GM18870 (cell line): Measurements from ENCODE around the gene CSF2.

Experiments used
- ATAC-seq: cut with Tn5 transposase; IDR thresholded peaks from one replicate; pipeline ENCODE4 v1.9.1; 2021; ENCODE audit warnings: moderate library complexity; ENCODE audit not compliant: unreplicated experiment

The CSF2 gene

GRCh38 chr5:132086277-132086794 lies 12.7 kb downstream of the CSF2 start:
- ATAC-seq = no peak

DNA sequence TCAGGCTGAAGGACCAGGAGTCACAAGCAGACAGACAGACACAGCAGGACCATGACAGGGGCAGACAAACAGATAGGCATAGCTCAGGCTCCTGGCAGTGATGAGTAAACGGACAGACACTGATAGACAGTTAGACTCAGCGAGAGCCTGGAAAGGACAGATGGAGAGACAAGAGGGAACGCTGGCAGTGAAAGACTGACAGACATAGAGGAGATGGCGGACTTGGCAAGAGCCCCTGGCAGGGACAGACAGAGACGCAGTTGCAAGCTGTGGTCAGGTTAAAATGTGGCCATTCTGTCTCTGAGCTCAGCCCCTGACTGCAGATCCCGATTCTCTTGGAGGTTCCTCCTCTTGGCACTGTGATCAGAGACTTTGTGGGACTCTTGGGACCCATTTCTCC lies 13.6 kb downstream of the CSF2 start:
- no peak for ATAC-seq

DNA sequence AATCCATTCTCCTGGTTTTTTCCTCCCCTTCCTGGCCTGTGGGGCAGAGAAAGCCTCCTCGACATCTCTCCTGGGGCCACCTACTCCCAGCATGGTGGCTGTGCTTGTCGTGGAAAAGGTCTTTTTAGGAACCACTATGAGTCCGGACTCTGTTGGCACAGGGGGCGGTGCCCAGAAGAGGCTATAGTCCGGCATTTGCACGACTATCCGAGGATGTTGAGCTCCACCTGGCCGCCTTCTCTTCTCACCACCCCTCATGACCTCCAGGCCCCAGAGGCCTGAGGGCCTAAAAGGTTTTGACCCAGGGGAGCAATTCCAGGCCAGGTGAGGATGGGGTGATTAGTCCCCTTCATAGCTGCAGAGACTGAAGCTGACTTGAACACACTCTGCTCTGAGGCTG lies 14.1 kb downstream of the CSF2 start:
- ATAC-seq = no peak

- no peak for ATAC-seq
Measured at GRCh38 chr5:132089363-132089762, 15.8 kb downstream of the CSF2 start.

DNA sequence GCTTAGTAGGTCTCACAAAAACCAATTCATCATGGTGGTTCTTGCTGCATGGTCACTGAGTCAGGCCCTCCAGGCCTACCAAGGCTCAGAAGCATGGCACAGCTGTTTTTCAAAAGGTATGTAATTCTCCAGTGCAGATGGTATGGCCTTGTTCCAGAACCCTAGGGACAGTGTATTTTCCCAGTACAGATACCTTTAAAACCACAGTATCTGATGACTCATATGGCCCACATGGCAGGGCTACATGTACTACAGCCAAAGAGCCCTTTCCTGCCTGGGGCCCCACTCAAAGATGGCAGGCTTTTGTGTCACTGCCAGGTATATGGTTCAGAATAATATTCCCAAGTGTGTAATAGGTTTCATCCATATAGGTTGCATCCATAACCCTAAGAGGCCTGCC lies 16.5 kb downstream of the CSF2 start:
- ATAC-seq = no peak

- ATAC-seq = no peak
Measured at GRCh38 chr5:132093271-132093670, 19.7 kb downstream of the CSF2 start.

DNA sequence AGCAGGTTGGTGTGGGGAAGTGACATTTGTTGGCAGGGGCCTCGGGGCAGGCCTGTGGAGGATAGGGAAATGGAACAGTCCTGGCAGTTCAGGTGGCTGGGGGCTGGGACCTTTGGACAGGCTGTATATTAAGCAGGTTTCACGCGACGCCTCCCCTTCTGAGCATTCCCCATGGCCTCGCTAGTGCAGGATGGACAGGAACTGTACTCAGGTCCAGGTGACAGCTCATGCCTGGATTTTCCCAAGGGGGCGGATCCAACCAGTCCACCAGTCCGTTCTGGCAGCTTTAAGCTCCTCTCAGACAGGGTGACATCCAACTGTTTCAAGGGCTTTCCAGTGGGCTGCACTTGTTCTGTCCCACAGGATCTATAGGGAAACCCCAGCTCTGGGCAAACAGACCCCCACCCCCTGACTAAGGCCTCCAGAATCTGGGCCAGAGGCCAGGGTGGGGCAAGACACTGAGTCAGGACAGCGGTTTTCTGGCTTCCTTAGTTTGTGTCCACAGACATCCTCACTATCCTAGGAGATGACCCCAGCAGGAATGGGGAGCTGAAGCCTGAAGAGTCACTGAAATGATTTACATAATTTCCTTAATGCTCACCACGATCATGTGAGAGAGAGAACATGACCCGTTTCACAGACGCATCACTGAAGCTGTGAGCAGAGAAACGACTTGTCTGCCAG lies 20.9 kb downstream of the CSF2 start:
- ATAC-seq = no peak

GRCh38 chr5:132095077-132095410 lies 21.5 kb downstream of the CSF2 start:
- ATAC-seq = no peak

- no peak for ATAC-seq
Measured at GRCh38 chr5:132095424-132095972, 21.9 kb downstream of the CSF2 start.

GRCh38 chr5:132096904-132097303 lies 23.3 kb downstream of the CSF2 start:
- no peak for ATAC-seq

DNA sequence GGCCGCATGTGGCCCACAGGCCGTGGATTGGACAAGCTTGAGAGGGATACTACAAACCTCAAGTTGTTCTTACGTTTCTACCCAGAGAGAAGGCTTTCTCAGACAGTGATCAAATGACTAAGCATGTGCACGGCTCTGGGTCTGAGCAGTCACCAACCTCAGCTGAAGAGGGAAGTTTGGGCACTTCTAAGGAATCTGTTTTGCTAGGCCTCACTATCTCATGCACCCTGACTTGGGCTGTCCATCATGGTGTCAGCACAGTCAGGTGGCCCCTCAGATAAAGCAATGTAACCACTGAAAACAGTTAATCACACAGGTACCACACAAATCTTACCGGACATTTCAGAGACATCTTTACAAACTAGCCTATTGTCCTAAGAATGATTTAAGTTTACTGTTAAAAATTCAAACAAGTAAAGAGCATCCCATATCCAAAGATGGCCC lies 24.6 kb downstream of the CSF2 start:
- no peak for ATAC-seq

DNA sequence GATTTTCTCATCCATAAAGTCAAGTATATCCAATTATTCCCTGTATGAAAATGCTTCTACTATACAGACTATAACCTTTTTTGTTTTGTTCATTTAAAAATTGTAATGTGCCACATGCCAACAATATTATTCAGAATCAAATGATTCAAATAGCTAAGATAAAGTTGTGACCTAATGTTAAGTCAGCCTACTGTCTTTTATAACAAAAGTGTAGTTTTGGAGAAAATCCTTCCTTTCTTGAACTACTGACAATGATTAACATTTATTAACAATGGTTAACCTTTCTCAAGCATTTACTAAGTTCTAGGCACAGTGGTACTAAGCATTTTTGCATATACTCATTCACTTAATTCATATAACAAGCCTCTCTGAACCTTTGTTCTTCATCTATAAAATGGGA lies 25.0 kb downstream of the CSF2 start:
- no peak for ATAC-seq

GRCh38 chr5:132099076-132099748 lies 25.6 kb downstream of the CSF2 start:
- peak; percentile 47 for ATAC-seq

GRCh38 chr5:132099905-132100304 lies 26.3 kb downstream of the CSF2 start:
- ATAC-seq = no peak

DNA sequence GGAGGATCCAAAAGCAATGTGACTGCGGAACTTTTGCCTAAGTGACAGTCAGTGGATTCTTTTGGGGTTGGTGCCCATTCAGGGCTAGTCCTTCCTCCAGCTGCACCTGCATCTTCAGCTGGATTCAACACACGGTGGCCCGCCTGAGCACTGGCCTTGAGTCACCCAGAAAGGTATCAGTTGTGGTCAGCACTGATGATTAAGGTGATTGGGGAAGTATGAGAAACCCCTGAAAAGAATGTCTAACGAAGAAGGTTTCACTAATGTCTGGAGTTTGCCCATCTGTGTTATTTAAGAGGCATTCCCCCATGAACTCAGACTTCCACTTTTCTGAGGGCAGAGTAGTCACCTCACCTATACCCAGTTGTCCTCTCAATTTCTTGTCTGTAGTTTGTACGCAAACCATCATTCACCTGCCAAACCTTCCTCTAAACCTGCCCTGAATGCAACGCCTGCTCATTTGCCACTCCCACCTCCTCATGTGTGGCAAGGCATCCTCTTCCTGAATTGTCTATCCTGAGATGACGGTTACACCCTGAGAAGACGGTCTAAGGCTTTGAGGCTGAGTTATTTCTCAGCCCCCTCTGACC lies 27.2 kb downstream of the CSF2 start:
- peak; percentile 32 for ATAC-seq

- ATAC-seq = no peak
Measured at GRCh38 chr5:132101385-132101880, 27.8 kb downstream of the CSF2 start.

DNA sequence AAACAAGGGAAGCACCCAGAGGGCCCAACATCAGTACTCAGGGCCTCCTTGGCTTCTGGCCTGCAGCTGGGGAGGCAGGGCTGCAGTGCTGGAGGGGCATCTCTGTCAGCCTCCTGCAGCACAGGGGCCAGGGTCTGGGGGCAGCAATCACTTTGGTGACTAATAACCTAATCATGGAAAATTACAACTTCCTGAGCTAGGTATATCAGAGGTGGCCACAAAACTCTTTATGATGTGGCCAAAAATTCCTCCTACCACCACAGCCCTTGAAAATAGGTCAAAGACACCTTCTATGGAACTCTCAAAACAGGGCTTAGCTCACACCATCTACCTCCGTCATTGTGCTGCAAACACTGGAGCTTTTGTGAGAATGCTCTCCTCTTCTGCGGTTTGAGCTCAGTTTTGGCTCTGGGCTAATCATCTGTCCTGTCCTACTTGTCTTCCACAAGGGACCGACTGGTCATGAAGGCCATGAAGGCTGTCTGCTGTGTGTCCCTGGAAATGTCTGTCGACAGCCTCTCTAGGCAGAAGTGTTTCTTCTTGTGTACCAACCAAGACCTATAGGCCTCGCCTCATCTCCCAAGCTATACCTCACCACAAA lies 28.6 kb downstream of the CSF2 start:
- no peak for ATAC-seq

GRCh38 chr5:132102944-132103331 lies 29.3 kb downstream of the CSF2 start:
- ATAC-seq = no peak

- ATAC-seq = peak; percentile 72
Measured at GRCh38 chr5:132103332-132103951, 29.9 kb downstream of the CSF2 start.

DNA sequence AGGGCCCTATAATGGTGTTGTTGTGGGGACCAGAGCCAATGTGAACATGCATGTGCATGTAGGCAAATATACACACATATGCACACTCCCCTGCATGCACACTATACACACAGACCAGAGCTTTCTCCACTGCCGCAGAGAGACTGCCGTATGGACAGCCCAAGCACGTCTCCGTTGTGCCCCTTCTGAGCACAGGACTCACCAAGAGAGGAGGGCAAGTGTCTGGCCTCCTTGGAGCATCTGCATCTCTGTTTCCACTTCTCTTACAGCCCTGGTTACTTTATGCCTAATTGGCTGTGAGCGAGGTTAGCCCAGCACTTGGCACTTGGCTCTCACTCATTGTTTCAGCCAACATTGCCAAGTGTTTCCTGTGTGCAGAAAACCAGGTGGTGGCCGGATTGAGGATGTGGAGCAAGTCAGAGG lies 30.4 kb downstream of the CSF2 start:
- peak; percentile 12 for ATAC-seq

DNA sequence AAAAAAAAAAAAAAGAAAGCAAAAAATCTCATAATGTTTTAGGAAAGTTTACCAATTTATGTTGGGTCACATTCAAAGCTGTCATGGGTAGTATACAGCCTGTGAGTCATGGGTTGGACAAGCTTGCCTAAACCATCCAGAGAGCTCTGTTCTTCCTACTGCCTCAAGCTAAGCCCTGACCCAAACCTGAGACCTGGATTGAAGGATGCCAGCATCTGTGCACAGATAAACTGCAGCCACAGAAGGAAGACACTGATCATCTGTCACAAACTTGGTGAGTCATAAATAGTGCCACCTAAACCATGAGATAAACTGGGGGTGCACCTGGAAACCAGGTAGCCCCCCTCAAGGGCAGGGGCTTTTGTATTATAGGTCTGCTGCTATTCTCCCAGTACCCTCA lies 31.0 kb downstream of the CSF2 start:
- ATAC-seq = no peak
